Stimulated activated CD8-positive, alpha-beta memory T cell treated with anti-CD3 and anti-CD28 coated beads, Interleukin-15, amount 100 ng/mL, for 48 hours (primary cell): ENCODE data around the gene PLAGL1.
"Not testable (repeated sequence)": the region's sequence is repeated elsewhere in the genome, so short reads cannot be mapped to it uniquely, and the experiment has no call there.

Experiments used
- DNase-seq, 2 donors: peaks; one replicate each; pipeline ENCODE4 v3.0.0-alpha.2; 2020; ENCODE audit warnings: low read depth in 2 of 2

PLAGL1 gene, protein sequence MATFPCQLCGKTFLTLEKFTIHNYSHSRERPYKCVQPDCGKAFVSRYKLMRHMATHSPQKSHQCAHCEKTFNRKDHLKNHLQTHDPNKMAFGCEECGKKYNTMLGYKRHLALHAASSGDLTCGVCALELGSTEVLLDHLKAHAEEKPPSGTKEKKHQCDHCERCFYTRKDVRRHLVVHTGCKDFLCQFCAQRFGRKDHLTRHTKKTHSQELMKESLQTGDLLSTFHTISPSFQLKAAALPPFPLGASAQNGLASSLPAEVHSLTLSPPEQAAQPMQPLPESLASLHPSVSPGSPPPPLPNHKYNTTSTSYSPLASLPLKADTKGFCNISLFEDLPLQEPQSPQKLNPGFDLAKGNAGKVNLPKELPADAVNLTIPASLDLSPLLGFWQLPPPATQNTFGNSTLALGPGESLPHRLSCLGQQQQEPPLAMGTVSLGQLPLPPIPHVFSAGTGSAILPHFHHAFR

DNA sequence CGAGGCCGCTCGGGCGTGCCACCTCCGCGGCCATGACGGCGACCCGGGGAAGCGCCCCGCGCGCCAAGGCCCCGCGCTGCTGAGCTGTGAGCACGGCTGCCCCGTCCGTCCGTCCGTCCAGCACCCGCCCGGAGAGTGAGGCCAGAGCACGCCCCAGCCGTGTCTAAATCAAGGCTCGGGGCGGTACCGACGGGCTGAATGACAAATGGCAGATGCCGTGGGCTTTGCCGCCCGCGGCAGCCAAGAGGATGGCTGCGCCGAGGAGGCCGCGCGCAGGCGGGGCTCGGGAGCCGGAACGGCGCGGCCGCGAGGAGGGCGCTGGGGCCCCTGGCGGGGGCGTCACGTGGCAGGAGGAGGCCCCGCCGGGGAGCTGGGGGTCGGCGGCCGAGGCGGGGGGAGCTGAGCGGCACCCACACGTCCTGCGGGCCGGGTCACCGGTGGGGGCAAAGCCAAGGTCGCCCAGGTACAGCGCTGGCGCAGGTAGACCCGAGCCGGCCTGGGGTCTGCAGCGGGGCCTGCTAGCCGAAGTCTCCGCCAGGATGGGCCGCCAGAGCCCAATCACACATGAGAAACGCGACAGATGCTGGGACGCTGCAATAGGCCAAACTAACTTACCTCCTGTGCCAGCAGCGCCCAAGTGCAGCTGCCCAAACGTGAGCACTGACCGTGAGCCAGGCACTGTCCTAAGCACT, at the start of gene PLAGL1:
TSS of gene PLAGL1 (minus strand) at position 140 of the 692 bp plus-strand sequence. CDS start 60,123 bp downstream, outside the sequence.
- DNase-seq, result no peak

DNA sequence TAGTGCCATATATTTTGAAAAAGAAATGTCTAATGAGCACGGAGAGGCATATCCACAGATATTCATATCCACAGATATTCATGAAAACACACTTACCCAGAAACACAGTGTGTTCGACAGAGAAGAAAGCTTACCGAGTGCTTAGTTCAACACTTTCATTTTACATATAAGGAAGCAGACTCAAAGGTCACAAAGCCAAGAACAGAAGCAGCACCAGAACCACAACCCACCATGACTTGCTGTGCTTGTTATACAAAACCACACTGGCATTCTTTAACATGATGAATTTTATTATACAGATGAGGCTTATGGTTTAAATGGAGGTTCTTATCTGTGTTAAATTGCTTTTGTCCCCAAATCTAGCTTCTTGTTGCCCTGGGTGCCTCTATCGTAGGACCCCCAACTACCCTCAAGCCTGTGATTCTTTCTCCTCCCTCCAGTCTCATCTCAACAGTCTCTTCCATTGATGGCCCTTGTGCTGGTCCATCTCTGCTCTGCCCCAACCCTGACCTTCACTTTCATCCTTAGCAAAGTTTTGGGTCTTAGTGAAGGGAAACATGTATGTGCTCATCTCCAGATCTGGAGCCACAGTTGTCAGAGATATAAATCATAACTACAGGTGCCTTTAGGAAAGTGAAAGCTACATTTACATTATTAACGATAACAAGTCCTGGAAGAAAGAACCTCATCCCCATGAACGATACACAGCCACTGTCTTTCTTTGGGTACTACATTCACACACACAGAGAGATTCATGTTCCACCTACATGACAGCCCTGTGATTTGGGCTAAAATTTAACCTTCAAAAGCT, 47.3 kb upstream of the PLAGL1 start:
- peak in 1 of 2 donors; percentile 48 for DNase-seq

GRCh38 chr6:144053601-144054000, 45.5 kb upstream of the PLAGL1 start:
- DNase-seq, result no peak

GRCh38 chr6:144052488-144052887, 44.4 kb upstream of the PLAGL1 start:
- DNase-seq, result no peak

- DNase-seq, result no peak
Observed at GRCh38 chr6:144049386-144049785, 41.3 kb upstream of the PLAGL1 start.

DNA sequence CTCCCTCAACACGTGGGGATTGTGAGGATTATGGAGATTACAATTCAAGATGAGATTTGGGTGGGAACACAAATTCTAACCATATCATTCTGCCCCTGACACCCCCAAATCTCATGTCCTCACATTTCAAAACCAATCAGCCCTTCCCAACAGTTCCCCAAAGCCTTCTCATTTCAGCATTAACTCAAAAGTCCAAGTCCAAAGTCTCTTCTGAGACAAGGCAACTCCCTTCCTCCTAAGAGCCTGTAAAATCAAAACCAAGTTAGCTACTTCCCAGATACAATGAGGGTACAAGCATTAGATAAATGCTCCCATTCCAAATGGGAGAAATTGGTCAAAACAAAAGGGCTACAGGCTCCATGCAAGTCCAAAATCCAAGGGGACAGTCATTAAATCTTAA, 39.6 kb upstream of the PLAGL1 start:
- no peak for DNase-seq

DNA sequence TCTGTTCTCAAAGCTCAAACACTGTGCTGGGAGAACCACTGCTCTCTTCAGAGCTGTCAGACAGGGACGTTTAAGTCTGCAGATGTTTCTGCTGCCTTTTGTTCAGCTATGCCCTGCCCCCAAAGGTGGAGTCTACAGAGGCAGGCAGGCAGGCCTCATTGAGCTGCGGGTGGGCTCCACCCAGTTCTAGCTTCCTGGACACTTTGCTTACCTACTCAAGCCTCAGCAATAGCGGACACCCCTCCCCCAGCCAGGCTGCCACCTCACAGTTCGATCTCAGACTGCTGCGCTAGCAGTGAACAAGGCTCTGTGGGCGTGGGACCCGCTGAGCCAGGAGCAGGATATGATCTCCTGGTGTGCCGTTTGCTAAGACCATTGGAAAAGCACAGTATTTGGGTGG, 38.6 kb upstream of the PLAGL1 start:
- not testable (repeated sequence) for DNase-seq

- not testable (repeated sequence) for DNase-seq
Observed at GRCh38 chr6:144044989-144045388, 36.9 kb upstream of the PLAGL1 start.

DNA sequence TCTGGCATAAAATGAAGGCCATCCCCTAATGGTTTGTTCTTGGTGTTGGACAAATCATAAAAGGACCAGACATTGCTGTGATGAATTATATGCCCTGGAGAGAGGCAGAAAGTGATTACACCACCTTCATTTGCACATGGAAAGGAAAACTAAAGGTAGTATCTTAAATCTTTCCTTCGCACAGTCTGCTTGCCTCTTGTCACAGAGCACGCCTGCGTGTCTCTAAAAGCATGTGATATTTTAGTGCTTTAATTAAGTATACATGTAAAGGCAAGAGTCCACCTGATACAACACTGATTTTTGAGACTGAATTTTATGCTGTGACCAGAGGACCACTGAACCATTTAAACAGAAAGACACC, 28.8 kb upstream of the PLAGL1 start:
- no peak for DNase-seq

- no peak for DNase-seq
Observed at GRCh38 chr6:144036064-144036834, 28.2 kb upstream of the PLAGL1 start.

DNA sequence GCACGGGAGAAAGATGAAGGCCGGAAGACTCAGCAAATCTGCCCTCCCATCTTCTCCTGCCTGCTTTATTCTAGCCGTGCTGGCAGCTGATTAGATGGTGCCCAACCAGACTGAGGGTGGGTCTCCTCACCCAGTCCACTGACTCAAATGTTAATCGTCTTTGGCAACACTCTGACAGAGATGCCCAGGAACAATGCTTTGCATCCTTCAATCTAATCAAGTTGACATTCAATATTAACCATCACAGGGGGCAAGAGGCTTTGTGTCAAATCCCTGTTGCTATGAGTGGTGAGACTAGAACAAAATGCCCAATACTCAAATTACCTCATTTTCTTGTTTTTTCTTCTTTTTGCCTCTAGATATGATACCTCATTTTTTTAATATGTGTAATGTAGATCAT, 27.4 kb upstream of the PLAGL1 start:
- no peak for DNase-seq

- DNase-seq, result no peak
Observed at GRCh38 chr6:144033816-144034735, 26.0 kb upstream of the PLAGL1 start.

DNA sequence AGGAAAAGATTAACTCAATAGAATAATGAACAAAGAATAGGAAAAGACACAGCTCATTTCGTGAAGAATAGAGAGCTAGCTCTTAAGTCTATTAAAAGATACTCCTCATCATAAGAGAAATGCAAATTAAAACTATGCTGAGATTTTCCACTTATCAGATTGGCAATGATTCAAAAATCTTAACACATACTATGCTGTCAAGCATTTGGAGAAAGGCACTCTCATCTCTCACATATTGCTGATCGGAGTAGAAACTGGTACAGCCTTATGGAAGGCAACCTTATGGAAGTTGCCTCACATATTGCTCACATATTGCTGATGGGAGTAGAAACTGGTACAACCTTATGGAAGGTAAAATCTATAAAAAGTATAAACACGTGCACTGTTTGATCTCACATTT, 21.4 kb upstream of the PLAGL1 start:
- no peak for DNase-seq

GRCh38 chr6:144027932-144028587, 20.0 kb upstream of the PLAGL1 start:
- DNase-seq, result no peak

GRCh38 chr6:144023216-144023615, 15.2 kb upstream of the PLAGL1 start:
- DNase-seq, result no peak

GRCh38 chr6:144019929-144020328, 11.9 kb upstream of the PLAGL1 start:
- no peak for DNase-seq

- DNase-seq, result no peak
Observed at GRCh38 chr6:144017166-144018094, 9.4 kb upstream of the PLAGL1 start.

- DNase-seq, result no peak
Observed at GRCh38 chr6:144013486-144013909, 5.4 kb upstream of the PLAGL1 start.

DNA sequence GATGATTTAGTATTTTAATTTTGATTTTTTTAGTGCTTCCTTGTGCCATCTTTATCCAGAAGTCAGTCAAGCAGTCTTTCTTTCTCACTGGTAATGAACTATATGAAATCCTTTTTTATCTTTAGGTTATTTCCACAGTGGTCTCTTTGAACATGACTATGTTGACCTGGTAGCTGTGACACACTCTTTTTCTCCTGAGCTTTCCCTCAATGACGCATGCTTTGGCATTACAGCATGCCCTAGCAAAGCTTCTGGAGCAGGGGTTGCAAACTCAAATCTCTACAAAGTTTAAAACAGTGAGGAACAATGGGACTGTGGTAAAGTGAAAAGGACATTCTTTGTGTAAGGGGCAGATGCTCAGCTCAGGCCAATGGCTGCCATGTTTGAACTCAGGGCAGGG, 4.5 kb upstream of the PLAGL1 start:
- DNase-seq, result no peak
